ENCODE results near the gene LYRM7. TPM values are rescaled to one million over a fixed set of nuclear protein-coding genes. Genes with fewer than 3 reads are reported as not detected.

Gene LYRM7
- total and polyA plus RNA-seq, 10 of the 15 experiments (the other 5 are each of a cell fraction or from before 2014, with no cell fraction given) = 9.2 to 68.8 (median 20.2) TPM

GRCh38 chr5:131195696-131196095 lies 25.0 kb downstream of the LYRM7 start:
- no peak overlapping the region for H3K27ac ChIP-seq (ENCODE audit: control insufficient read depth, insufficient read depth)
- H2AFZ ChIP-seq (ENCODE audit: control insufficient read depth, low read depth, low read length) = no peak overlapping the region
- no peaks in the 10 kb centered on the region for H3K27me3 ChIP-seq (replicated peaks in 1 of 2; ENCODE audit: control insufficient read depth in 2 of 2, insufficient read depth in 2 of 2, low read length in 1 of 2)
- no peaks in the 10 kb centered on the region for H3K36me3 ChIP-seq (ENCODE audit: control insufficient read depth in 2 of 2, insufficient read depth in 2 of 2, low read length in 1 of 2)
- no peak for ATAC-seq
- in situ Hi-C loops (cut with MboI) (no loop called here), intact Hi-C loops (cut with micrococcal nuclease; ENCODE audit: unreplicated experiment) (no loop called here)
- ChIA-PET SMC1A (ENCODE audit: uncharacterized antibody, unreplicated experiment) (interaction anchor here (0.9 to 1.9 kb wide), 4 partner anchors 9 to 21 kb away, joined by 3 to 5 read pairs (median 4); no protein-coding TSS in a partner anchor), POLR2A (no interaction called here), CTCF (no interaction called here), RAD21 (ENCODE audit: unreplicated experiment) (no interaction called here)
- no peak overlapping the region for H3K9ac ChIP-seq (ENCODE audit: control insufficient read depth, insufficient read depth, low read length)
- FAIRE-seq = no peak
- BruUV-seq (replicated peaks) = no TSS peak
- no peaks in the 10 kb centered on the region for H3K4me1 ChIP-seq (ENCODE audit: control insufficient read depth, insufficient read depth, low read length)
- no peaks in the 10 kb centered on the region for H3K9me3 ChIP-seq (replicated peaks; ENCODE audit: control insufficient read depth, insufficient read depth, low read length)
- no peak for DNase-seq (ENCODE audit: low read depth, low spot score)
- no peaks in the 10 kb centered on the region for H4K20me1 ChIP-seq (ENCODE audit: control insufficient read depth, insufficient read depth)
- H3K4me2 ChIP-seq (ENCODE audit: control insufficient read depth, insufficient read depth) = no peak overlapping the region
- H3K79me2 ChIP-seq (ENCODE audit: control insufficient read depth, insufficient read depth, low read length) = no peaks in the 10 kb centered on the region
- H3K4me3 ChIP-seq = no peak overlapping the region
- TF ChIP-seq, protein P1, sequence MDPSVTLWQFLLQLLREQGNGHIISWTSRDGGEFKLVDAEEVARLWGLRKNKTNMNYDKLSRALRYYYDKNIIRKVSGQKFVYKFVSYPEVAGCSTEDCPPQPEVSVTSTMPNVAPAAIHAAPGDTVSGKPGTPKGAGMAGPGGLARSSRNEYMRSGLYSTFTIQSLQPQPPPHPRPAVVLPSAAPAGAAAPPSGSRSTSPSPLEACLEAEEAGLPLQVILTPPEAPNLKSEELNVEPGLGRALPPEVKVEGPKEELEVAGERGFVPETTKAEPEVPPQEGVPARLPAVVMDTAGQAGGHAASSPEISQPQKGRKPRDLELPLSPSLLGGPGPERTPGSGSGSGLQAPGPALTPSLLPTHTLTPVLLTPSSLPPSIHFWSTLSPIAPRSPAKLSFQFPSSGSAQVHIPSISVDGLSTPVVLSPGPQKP (IDR thresholded peaks at IDR 0.05; ENCODE audit: low read depth, low read length) = no peak
- TF ChIP-seq SIN3A (IDR thresholded peaks at IDR 0.05; ENCODE audit: low read depth, low read length) (no peak), YY1 (IDR thresholded peaks at IDR 0.05; ENCODE audit: low read depth, low read length) (no peak), MEF2A (IDR thresholded peaks at IDR 0.05; ENCODE audit: insufficient read depth, low read depth, low read length) (no peak), DPF2 (IDR thresholded peaks at IDR 0.05) (no peak), KDM1A (IDR thresholded peaks at IDR 0.05; ENCODE audit: borderline replicate concordance) (no peak), CBX3 (IDR thresholded peaks at IDR 0.05; ENCODE audit: borderline replicate concordance, low read depth) (no peak), YBX1 (IDR thresholded peaks at IDR 0.05) (no peak), SMC3 (IDR thresholded peaks at IDR 0.05; ENCODE audit: borderline replicate concordance, low read length) (no peak), ZNF592 (IDR thresholded peaks at IDR 0.05) (no peak), BHLHE40 (IDR thresholded peaks at IDR 0.05; ENCODE audit: borderline replicate concordance in 1 of 2, low read depth in 2 of 2, low read length in 1 of 2) (no peak), SIX5 (IDR thresholded peaks at IDR 0.05; ENCODE audit: low read depth, low read length, severe bottlenecking) (no peak)
- TF ChIP-seq, protein P2, sequence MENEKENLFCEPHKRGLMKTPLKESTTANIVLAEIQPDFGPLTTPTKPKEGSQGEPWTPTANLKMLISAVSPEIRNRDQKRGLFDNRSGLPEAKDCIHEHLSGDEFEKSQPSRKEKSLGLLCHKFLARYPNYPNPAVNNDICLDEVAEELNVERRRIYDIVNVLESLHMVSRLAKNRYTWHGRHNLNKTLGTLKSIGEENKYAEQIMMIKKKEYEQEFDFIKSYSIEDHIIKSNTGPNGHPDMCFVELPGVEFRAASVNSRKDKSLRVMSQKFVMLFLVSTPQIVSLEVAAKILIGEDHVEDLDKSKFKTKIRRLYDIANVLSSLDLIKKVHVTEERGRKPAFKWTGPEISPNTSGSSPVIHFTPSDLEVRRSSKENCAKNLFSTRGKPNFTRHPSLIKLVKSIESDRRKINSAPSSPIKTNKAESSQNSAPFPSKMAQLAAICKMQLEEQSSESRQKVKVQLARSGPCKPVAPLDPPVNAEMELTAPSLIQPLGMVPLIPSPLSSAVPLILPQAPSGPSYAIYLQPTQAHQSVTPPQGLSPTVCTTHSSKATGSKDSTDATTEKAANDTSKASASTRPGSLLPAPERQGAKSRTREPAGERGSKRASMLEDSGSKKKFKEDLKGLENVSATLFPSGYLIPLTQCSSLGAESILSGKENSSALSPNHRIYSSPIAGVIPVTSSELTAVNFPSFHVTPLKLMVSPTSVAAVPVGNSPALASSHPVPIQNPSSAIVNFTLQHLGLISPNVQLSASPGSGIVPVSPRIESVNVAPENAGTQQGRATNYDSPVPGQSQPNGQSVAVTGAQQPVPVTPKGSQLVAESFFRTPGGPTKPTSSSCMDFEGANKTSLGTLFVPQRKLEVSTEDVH (IDR thresholded peaks at IDR 0.05; ENCODE audit: low read depth, partially characterized antibody) = no peak
- TF ChIP-seq, protein P3, sequence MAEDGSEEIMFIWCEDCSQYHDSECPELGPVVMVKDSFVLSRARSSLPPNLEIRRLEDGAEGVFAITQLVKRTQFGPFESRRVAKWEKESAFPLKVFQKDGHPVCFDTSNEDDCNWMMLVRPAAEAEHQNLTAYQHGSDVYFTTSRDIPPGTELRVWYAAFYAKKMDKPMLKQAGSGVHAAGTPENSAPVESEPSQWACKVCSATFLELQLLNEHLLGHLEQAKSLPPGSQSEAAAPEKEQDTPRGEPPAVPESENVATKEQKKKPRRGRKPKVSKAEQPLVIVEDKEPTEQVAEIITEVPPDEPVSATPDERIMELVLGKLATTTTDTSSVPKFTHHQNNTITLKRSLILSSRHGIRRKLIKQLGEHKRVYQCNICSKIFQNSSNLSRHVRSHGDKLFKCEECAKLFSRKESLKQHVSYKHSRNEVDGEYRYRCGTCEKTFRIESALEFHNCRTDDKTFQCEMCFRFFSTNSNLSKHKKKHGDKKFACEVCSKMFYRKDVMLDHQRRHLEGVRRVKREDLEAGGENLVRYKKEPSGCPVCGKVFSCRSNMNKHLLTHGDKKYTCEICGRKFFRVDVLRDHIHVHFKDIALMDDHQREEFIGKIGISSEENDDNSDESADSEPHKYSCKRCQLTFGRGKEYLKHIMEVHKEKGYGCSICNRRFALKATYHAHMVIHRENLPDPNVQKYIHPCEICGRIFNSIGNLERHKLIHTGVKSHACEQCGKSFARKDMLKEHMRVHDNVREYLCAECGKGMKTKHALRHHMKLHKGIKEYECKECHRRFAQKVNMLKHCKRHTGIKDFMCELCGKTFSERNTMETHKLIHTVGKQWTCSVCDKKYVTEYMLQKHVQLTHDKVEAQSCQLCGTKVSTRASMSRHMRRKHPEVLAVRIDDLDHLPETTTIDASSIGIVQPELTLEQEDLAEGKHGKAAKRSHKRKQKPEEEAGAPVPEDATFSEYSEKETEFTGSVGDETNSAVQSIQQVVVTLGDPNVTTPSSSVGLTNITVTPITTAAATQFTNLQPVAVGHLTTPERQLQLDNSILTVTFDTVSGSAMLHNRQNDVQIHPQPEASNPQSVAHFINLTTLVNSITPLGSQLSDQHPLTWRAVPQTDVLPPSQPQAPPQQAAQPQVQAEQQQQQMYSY (CRISPR knock-in tag; IDR thresholded peaks at IDR 0.05) = no peak
